NCI-H1092 (cell line): ENCODE data around the gene XRCC4.
"Not testable (repeated sequence)": the region's sequence is repeated elsewhere in the genome, so short reads cannot be mapped to it uniquely, and the experiment has no call there.

Experiments used
- DNase-seq: peaks from one replicate; lab custom pipeline; 2025; lab: John Stamatoyannopoulos, UW

XRCC4 gene

DNA sequence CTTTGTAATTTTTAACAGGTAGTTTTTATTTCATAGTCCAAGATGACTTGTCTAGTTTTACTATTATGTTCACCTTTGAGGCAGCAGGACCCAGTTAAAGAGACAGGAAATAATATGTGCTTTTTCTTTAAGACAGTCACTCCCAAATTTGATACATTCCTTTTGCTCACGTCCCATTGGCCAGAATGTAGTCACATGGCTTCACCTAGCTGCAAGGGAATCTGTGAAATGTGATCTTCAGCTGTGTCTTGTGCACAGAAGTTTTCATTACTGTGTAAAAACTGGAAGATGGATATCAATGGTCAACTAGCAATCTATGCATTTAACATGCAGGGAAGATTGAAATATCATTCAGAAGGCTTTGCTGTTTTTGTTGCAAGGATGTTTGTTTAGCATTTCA is 41.1 kb downstream of the XRCC4 start:
- no peak for DNase-seq

DNA sequence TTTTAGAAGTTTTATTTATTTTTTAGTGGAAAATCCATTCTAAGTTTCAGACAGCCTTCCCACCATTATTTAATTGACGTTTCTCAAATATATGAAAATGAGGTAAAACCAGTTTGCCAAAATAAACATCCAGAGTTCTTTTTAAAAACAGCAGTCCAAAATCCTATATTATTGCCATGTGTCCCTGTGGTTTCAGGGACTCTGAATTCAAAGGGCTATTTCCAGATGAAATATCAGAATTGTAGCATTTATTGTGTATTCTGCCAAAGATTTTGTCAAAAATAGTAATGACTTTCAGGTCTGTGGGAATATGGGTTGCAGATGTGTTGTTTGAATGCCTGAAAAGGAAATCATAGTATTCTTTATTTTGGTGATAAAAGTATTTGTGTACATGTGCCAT is 41.6 kb downstream of the XRCC4 start:
- DNase-seq: no peak

- DNase-seq: no peak
These were observed 47.2 kb downstream of the XRCC4 start for GRCh38 chr5:83124593-83124992.

DNA sequence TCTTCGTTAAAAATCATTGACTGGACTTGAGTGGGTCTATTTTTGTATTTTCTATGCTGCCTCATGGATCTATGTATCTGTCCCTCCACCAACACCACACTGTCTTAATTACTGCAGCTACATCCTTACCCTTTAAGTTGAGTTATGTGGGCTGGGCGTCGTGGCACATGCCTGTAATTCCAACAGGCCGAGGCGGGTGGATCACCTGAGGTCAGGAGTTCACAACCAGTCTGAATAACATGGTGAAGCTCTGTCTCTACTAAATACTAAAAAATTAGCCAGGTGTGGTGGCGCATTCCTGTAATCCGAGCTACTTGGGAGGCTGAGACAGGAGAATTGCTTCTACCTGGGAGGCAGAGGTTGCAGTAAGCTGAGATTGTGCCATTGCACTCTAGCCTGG is 48.2 kb downstream of the XRCC4 start:
- DNase-seq: no peak

- DNase-seq: no peak
These were observed 49.2 kb downstream of the XRCC4 start for GRCh38 chr5:83126501-83126900.

DNA sequence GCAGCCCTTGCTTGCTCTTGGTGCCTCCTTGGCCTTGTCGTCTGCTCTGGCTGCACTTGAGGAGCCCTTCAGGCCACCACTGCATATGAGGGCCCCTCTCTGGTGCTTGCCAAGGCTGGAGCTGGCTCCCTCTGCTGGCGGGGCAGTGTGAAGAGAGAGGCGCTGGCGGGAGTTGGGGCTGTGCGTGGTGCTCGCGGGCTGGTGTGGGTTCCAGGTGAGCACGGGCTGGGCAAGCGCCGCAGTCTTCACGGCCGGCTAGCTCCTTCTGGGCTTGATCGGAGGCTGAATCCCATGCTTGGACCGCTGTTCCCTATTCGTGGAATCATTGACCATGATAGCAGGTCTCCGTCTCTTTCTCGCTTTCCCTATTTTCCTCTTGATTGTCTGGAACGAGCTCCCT is 56.5 kb downstream of the XRCC4 start:
- no peak for DNase-seq

DNA sequence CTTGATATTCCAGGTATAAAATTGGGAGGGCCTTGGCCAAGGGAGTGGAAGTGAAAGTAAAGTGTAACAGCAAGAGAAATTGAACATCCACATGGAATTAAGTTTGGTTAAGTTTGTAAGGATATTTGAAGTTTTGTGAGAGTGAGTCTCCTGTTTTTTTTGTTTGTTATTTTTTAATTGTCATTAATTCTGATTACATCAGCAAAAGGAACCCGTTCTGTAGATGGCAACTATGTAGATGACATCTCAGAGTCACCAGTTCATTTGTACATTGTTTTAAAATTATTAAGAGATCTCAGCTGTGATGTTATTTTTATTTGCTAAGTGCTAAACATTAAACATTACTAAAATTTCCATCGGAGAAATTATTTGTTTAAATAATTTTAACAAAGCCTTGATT is 65.2 kb downstream of the XRCC4 start:
- no peak for DNase-seq

DNA sequence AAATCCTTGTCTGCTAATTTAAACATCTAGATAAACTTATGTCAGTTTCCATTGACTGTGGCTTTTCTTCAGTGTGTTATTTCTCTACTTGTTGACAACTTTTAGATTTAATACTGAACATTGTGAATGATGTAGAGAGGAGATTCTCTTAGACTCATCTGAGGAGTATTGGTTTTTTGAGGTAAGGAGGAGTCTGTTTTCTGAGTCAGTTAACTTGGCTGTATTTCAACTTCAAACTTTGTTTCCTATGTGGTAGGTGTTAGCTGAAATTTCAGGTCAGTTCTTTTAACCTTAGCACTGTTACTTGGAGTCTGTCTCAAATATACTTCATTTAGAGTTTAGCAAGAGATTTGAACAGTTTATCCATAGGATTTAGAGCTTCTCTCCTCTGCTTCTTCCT is 67.9 kb downstream of the XRCC4 start:
- no peak for DNase-seq

DNA sequence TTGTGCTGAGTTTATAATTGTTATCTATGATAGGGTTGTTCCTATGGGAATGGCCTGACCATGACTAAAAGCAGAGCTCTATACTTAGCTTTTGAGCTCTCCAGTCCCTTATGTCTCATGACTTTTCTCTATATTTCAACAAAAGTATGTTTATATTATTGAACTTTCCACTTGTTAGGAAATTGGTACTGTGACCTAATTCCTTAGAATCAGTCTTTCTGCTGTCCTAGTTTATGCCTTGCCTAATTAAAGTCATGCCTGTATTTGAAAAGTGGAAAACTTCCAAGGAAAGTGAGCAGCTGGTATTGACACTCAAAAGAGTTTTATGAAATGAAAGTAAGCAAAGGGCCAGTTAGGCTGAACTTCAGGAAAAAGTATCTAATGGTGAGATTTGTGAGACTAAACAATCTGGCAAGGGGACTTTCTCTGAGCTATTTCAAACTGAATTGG is 68.6 kb downstream of the XRCC4 start:
- DNase-seq: no peak

DNA sequence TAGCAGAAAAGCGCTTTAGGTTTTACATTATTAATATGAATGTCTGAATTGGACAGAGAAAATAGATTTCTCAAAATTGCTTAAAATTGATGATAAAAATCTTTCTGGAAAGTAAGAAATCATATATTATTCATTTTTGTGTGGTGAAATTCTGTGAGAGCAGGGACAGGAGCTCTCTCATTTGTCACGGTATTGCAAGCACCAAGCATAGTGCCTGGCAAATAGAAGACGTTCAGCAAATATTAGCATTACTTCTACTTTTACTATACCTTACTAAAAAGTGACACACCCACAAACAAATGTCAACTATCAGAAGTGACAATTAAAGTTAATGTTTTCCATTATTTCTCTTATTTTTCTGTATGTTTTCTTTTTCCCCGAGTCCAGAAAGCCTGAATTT is 69.1 kb downstream of the XRCC4 start:
- DNase-seq: no peak

- no peak for DNase-seq
These were observed 70.2 kb downstream of the XRCC4 start for GRCh38 chr5:83147593-83147992.

DNA sequence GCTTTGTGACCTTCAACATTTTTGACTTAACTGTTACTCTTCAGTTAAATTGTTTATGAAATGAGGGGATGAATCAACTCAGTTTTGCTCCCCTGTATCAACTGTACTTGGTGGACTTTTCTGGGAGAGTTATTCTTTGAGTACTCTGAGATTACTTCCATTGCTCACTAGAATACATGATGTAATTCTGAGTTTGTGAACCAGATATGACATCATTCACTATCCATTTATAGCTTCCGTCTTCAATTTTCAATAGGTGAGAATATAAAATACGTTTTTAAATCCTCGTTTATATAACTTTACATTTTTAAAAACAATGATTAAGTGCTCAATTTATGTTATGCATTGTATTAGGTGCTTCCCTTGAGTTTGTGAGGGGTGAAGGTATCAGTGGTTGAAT is 71.0 kb downstream of the XRCC4 start:
- DNase-seq: no peak

GRCh38 chr5:83149671-83150070 is 72.3 kb downstream of the XRCC4 start:
- DNase-seq: no peak

- no peak for DNase-seq
These were observed 74.5 kb downstream of the XRCC4 start for GRCh38 chr5:83151821-83152220.

DNA sequence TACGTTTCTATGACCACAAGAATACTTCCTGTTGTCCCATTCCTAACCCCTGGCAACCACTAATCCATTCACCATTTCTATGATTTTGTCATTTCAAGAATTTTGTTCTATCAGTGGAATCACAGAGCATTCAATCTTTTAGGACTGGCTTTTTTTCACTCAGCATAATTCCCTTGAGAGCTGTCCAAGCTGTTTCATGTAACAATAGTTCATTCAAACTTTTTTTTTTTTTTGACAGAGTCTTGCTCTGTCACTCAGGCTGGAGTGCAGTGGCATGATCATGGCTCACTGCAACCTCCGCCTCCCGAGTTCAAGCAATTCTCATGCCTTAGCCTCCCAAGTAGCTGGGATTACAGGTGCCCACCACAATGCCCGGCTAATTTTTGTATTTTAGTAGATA is 75.6 kb downstream of the XRCC4 start:
- DNase-seq: not testable (repeated sequence)

DNA sequence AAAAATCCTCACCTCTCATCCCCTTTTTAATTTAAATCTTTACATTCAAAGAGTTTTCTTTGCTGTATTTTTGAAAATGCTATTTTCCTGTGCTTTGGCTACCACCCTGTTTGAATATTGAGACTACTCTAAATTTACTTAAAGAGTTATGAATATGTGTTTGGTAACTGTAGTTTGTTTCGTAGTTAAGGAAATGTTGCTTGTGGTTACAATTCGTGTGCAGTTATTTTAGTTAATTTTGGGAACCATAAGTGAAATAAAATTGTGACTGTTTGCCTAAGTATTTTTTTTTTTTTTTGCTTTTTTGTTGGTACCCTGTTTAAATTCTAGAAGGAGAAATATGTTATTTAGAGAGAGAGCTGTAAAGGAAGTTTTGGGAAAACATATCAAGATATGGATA is 78.7 kb downstream of the XRCC4 start:
- no peak for DNase-seq

DNA sequence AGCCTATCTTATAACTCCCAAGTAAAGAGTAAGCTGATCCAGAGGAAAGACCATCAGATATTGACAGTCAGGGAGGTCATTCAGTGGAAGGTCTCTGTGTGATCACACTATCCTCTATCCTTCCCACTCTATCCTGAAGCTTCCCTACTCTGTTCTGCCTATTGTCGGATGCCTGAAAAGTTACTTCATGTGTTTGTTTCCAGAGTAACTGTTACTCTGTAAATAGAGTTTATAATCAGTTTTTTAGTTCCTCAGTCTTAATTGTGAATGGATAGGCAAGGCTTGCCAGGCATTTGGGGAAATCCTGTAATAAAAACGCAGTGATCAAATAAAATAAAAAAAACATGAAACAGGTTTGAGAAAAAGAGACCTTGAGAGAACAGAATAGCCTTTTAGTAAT is 79.8 kb downstream of the XRCC4 start:
- DNase-seq: no peak

GRCh38 chr5:83162601-83163000 is 85.3 kb downstream of the XRCC4 start:
- no peak for DNase-seq

- DNase-seq: no peak
These were observed 90.2 kb downstream of the XRCC4 start for GRCh38 chr5:83167538-83167937.

DNA sequence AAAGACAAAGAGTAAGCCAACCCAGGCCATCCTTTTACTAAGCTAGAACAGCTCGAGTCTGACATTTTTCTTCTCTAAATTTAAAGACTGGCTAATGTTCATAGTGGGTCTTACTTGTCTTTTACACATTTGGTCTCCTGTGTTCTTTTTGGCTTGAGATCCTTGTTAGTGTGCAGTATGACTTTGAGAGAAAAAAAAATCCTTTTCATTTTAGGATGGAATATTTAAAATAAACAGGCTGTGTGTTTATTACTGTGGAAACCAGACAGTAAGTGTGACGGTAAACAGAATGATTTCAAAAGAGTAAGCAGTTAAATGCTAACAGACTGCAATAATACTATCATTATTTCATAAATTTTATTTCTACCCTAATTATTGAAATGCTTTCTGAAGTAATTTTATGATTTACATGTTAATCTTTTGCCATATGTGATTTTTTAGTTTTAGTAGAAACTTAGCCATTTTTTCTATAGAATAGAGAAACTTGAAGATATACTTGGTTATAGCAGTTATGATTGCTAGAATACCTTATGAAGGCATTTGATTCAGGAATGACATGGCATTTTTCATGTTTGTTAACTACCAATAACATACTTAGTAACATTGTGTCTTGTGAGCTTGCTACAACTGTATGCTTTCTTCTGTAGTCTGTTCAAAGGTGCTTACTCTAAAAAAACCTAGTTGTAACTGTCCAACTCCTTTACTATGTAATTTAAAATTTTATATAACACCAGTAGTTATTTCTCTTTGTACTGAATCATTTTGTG is 92.4 kb downstream of the XRCC4 start:
- DNase-seq: no peak

GRCh38 chr5:83172011-83172410 is 94.7 kb downstream of the XRCC4 start:
- no peak for DNase-seq

GRCh38 chr5:83172655-83173054 is 95.3 kb downstream of the XRCC4 start:
- DNase-seq: no peak

GRCh38 chr5:83173826-83174225 is 96.5 kb downstream of the XRCC4 start:
- DNase-seq: no peak

DNA sequence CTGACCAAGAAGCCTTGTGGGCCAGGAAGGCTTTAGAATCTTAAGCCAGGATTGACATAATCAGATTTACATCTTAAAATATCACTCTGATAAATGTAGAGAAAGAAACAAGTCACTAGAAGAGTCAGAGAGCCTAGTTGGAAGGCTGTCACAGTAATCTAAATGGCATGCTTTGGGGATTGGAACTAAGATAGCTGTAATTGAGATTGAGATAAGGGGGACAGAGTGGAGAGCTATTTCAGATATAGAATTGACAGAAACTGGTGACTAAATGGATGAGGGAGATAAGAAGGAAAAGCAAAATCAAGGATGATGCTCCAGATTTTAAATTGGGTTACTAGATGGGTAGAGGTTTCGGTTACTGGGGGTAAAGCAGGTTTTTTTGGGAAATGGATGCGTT is 100.5 kb downstream of the XRCC4 start:
- no peak for DNase-seq
